ENCODE measurements around the gene CTTNBP2.

The CTTNBP2 gene

DNA sequence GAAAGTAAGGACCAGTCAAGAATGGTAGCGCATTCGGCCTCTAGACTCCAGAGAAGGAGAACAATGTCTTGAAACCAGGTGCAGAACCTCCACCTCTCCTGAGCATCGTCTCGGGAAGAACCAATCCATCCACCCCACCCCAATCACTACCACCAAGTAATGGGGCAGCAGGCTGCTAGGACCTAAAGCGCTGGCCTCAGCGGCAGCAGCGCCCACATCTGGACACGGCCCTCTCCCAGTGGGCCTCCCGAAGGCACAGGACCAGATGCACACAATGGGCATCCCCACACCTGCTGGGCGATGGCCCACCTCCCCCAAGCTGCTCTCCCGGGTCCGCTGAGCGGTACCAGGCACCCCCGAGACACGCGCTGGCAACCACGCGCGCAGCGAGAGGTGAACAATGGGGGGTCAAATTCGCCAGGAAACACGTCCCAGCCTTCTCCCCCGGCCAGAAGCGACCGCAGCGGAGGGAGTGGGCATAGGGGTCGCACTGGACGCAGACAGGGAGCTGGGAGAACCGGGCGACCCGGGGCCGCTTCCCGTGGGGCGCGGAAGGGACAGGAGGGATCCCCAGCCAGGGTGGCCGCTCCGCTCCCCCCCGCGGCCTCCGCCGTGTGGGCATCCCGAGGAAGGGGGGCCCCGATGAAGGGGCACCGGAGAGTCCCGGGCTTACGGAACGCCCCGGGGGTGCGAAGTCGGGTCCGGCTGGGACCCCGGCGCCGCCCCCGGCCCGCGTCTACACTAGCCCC lies 506 bp downstream of the CTTNBP2 start:
- no peak for DNase-seq (ENCODE audit: low read depth in 2 of 3, low spot score in 2 of 3)

DNA sequence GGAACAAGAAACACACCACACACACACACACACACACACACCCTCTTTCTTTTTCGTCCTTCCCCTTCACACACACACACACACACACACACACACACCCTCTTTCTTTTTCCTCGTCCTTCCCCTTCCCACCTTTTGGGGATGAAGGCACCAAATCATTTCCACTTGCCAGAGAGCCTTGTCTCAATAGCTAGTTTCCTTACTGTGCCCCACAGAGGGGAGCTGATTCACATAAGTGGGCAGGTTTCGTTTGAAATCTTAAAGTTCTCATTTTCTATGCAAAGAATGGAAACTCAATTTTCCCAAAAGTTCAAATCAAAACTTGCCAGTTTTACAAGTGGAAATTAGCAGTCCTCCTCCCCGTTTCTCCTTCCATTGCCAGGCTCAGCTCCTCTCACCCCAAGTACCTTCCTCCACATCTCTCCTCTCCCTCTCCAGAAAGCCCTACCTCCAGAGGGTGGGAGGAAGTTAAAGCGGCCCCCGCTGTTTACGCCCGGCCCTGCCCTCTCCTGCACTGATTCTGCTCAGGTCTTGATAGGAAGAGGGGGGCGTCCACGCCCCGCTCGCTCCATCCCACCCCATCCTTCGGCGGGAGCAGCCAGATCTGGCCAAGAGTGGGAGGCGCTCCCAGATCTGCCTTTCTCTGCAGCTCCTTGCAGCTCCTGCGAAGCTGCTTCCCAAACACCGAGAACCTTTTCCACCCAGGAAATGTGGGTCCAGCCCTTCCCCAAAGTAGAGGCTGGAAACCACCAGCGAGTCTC lies 1.3 kb downstream of the CTTNBP2 start:
- no peak for DNase-seq (ENCODE audit: low read depth in 2 of 3, low spot score in 2 of 3)

DNA sequence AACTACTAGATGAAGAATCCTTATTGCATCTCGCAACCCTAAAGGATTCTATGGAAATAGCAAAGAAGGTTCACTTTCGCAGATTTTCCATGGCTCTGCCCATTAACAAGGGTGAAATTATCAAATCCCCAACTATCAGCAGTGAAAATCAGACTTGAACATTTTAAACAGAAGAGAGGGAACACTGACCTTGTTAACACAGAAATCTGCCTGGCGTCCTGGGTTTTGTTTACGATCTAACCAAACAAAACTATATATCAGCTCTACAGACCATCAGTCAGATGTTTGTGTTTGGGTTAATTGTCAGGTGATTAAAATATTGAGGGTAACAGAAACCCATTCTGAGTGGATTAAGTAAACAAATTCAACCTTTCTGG lies 1.9 kb downstream of the CTTNBP2 start:
- no peak for DNase-seq (ENCODE audit: low read depth in 2 of 3, low spot score in 2 of 3)

DNA sequence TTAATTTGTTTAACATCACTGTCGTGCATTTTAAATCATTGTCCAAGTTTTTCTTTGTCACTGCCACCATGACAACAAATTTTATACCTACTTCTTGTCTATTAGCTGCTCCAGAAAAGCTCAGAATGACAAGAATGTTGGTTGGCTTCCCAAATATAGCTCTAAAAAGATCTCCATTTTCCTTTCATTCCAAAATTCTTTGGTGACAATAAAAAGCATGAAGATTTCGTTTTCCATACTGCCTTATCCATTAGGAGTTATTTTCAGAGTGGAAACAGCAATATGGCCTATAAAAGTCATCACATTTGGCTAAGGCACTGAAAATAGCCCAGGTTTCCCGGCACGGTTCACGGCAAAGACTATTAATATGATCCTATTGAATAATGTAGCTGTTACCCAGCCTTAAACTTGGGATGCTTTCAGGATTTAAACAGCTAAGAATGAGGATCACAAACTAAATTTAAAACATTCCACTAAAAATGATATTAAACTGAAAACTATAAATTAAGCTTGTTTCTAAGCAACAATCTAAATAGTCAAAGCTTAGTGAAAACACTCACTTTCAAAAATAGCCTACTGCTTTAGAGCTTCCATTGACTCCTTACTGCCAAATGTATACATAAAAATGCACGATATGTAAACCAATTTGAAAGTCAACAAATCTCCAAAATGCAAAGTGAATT lies 2.7 kb downstream of the CTTNBP2 start:
- no peak for DNase-seq (ENCODE audit: low read depth in 2 of 3, low spot score in 2 of 3)

DNA sequence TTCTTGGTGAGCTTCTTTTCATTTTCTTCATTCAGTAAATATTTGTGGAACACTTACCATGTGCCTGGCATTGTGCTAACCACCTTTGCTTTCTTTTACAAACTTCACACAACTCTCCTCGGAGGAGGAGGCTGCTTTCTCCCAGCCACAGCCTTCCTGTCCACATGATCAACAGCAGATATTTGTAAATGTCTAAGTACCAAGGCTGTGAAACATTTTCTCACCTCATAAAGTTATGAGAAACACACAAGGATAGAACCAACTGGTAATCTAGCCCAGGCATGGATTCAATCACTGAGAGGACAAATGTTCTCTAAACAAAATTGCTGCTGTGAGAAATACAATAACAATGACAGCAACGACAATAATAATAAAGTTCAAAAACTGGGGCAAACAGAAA lies 3.9 kb downstream of the CTTNBP2 start:
- no peak for DNase-seq (ENCODE audit: low read depth in 2 of 3, low spot score in 2 of 3)

DNA sequence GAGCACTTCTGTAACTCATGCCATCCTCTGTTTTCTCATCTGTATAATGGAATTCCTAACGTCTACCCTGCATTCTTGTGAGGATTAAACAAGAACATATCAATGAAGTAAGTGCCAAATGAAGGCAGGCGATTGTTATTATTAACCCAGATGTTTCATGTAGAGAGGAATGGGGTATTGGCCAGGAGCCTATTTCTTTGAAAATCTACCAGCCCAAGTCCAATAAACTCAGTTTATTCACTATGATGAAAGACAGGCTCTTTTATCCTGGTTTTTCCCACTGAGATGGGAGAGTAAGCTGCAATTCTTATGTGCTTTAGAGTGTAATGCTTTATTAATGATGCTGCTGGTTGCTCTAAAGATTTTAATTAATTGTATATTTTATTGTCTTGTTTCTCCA lies 9.6 kb downstream of the CTTNBP2 start:
- DNase-seq (ENCODE audit: low read depth in 2 of 3, low spot score in 2 of 3) = no peak

DNA sequence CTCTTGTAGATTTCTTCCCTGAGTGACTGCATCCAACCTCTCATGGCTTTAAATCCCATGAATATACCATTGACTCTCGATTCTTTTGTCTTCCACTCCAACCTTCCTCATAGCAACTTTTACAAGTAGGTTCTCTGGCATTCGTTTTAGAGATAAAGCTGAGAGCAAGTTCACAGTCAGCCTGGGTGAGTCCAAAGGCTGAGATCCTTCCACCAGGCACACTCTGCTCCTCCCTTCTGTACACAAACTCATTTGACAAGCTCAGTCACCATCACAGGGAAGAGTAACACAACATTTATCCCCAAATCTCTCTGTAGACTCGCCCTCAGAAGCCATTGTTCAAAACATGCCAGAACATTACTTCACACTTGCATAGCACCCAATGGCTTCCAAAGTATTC lies 10.9 kb downstream of the CTTNBP2 start:
- DNase-seq (ENCODE audit: low read depth in 2 of 3, low spot score in 2 of 3) = no peak

DNA sequence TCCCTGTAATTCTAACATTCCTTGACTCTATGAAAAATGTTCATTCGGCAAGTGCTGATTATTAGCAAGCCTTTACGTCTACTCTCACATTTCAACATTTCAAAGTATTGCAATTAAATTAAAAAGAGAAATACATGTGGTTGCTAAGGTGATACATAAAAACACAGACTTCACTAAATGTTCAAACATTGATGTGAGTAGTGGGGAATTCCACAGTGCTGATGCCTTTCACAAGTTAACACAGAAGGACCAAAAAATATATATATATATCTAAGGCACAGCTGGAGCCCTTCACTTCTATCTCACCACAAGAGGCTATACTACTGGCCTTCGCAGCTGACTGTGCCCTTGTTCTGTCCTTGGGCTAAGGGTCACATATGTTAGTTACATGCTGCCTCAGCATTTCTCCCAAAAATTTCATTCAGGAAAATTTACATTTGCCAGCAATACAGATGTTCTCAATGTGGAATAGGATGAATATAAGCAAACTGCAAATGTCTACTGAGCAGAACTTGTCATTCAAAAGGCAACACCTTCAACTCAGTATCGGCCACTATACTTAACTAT lies 13.9 kb downstream of the CTTNBP2 start:
- DNase-seq (ENCODE audit: low read depth in 2 of 3, low spot score in 2 of 3) = no peak

DNA sequence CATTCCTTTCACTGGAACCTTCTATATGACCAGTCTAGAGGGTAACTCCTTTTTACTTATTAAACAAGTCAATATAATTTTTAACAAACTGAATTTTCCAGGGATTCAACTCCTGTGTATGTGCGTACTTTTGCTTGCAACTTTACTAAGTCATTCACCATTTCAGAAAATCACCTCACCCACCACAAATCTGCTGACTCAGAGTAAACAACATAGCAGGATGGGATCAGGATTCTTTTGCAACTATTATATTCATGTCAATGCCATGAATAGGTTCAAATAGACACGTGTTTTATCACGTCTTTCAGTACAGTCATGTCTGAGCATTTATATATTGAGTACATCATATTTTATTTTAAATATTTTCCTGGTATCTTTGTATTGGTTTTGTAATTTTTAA lies 14.5 kb downstream of the CTTNBP2 start:
- DNase-seq (ENCODE audit: low read depth in 2 of 3, low spot score in 2 of 3) = no peak

DNA sequence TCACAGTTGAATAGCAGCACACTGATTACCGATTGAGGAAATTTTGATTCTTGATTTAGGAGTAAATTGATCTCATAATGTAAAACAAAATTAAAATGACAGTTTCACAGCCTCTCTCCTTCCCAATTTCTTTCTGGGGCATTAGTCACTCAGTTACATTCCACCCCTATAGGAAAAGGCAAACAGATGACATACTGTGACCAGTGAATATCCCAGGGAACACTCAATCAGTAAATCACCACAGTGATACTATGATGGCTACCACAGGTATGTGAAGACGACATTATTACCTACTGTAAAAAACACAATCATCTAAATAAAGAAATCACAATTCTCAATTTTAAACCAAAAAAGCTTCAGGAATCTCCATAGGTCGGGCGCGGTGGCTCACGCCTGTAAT lies 15.5 kb downstream of the CTTNBP2 start:
- no peak for DNase-seq (ENCODE audit: low read depth in 2 of 3, low spot score in 2 of 3)

DNA sequence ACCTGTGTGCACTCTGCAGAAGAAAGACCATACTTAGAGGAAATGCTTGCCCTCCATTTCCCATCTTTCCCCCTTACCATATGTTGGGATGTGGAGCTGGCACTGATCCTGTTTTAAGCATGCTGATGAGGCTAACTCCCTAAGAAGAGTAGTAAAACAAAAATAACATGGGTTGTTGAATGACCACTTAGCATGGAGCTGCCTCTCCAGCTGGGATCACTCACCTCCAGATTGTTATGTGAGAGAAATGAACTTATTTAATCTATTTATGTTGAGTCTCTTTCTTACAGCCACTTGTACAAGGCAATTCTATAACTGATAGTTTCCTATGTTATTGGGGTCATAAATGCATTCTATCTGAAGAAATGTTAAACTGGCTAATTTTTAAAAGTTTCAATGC lies 17.0 kb downstream of the CTTNBP2 start:
- no peak for DNase-seq (ENCODE audit: low read depth in 2 of 3, low spot score in 2 of 3)

DNA sequence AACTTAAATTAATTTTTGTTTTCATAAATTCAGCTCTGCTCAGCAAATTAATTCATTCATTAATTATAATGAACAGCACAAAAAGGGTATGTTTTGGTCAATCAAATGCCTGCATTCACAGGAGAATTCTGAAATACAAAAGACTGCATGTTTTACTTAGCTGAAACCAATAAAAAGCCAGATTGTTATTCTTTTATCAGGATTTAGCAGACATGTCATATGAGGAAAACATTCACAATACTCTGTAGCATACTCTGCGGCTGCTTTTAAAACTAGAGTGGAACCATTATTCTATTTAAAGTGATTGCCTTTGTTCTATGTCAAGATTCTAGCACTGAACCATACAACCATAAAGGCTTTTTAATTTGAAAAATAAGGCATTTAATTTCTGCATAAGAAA lies 19.1 kb downstream of the CTTNBP2 start:
- no peak for DNase-seq (ENCODE audit: low read depth in 2 of 3, low spot score in 2 of 3)

DNA sequence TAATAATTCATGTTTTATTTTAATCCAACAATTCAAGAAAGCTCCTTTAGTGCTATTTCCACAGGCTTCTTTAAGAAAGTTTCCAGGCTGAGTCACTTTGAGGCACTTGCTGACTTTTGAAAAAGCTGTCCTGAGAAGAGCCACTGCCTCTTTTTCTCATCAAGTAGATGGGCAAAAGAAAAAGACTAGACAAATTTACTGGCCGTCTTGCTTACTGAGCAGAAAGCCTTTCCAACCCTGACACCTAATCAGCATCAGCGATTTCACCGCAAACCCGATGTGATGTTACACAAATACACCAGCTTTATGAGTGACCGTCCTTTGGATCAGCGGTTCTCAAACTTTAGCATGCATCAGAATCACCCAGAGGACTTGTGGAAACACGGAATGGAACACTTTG lies 24.3 kb downstream of the CTTNBP2 start:
- no peak for DNase-seq (ENCODE audit: low read depth in 2 of 3, low spot score in 2 of 3)

DNA sequence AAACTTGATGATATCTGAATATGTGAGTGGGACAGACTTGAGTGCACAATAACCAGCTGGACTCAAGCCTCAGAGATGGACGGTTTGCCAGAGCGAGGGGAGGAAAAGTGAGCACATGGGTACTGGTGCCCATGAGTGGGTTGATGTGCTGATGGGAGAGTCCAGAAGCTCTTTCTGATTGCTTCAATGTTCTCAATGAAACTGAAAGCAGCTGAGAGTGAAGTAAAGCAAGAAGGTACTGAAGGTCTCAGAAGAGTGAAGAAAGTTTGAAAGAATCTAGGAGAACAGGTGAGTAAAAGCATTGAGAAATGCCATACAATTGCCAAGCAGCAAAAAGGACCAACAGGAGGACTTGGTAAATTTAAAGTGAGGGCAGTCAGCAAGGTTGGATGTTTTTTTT lies 28.6 kb downstream of the CTTNBP2 start:
- no peak for DNase-seq (ENCODE audit: low read depth in 2 of 3, low spot score in 2 of 3)

DNA sequence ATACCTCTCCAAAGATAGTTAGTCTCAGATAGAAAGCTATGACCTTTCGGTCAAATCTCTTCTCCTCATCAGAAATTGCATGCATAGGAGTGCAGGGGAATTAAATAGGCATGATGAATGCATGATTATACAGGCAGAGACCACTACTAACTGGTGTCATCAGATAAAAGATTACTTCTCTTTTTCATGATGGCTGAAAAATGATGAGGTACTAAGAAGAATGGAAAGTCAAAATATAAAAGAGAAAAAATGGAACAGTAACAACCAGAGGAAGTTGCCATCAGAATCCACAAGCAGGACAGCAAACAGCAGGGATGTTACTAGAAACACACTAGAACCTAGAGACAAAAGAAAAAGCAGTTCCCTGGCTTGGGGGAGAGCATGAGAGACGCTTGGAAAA lies 31.6 kb downstream of the CTTNBP2 start:
- DNase-seq (ENCODE audit: low read depth in 2 of 3, low spot score in 2 of 3) = no peak

DNA sequence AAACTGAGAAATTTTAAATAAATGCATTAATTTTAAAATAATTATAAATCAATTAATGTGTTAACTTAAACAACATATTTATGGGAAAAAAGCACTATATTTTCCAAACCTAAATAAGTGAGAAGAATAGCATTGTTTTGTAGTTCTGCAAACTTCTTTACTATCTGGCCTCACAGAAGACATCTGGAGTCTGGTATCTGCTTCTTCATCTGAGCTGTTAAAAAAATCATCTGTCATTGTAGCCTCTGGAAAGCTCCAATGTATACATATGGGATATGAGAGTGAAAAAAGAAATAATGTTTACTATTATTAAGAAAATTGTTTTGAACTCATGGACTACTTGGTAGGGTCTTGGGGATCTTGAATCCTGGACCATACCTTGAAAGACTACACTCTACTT lies 32.2 kb downstream of the CTTNBP2 start:
- no peak for DNase-seq (ENCODE audit: low read depth in 2 of 3, low spot score in 2 of 3)

DNA sequence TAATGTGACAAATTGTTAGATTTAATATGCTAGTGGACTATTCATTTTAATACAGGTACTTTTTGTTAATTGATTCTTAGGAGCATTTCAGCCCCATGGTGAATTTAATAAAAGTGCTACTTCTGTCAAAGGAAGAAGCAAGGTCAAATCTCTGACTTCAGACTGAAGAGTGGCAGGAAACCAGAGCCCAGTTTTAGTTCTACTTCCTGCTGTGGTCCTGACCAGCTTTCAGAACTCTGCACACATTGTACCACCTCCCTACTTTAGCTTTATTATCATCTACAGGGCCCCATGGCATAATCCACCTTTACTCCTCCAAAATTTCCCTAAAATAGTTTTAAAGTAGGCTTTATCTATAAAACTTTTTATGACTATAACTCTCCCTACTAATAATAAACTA lies 33.7 kb downstream of the CTTNBP2 start:
- DNase-seq (ENCODE audit: low read depth in 2 of 3, low spot score in 2 of 3) = no peak

DNA sequence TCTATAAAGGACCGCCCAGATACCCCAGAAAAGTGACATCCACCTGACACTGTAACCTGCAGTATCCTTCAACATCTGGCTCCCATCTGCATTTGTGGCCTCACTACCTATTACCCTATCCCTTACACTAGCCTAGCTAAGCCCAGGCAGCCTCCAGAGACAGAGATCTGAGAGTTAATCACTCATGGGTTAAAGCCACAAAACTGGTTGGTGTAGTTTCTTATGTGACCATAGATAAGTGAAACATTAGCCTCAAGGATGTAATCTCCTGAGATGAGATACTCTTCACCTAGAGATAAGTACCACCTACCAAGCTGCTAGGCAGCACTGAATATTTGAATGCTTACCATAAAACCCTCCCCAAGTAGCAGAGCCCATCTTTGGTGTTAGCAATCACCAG lies 35.4 kb downstream of the CTTNBP2 start:
- DNase-seq (ENCODE audit: low read depth in 2 of 3, low spot score in 2 of 3) = no peak

DNA sequence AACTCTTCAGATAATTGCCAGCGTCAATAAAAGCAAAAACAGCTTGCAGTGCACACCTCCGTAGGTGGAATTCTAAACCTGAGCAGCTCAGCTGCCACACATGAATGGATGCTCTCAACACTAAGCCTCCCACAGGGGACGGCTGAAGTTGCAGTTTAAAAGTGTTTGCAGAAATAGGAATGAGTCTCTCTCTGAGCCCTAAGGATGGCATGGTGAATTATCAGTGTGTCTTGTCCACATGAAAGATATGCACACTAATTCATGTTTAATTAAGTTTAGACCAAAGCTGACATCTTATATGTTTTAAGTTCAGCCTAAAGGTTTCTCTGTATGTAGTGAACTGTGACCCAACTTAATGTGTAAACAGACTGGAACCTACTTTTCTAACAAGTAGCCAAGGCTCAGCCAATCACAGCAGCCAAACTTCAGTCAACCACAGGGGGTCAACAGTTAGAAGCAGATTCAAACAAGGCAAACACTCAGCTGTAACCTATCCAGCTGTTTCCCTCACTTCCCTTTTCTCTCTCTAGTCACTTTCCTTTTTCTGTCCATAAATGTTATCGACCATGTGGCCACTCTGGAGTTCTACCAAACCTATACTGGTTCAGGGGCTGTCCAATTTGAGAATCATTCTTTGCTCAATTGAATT lies 38.1 kb downstream of the CTTNBP2 start:
- DNase-seq (ENCODE audit: low read depth in 2 of 3, low spot score in 2 of 3) = no peak

DNA sequence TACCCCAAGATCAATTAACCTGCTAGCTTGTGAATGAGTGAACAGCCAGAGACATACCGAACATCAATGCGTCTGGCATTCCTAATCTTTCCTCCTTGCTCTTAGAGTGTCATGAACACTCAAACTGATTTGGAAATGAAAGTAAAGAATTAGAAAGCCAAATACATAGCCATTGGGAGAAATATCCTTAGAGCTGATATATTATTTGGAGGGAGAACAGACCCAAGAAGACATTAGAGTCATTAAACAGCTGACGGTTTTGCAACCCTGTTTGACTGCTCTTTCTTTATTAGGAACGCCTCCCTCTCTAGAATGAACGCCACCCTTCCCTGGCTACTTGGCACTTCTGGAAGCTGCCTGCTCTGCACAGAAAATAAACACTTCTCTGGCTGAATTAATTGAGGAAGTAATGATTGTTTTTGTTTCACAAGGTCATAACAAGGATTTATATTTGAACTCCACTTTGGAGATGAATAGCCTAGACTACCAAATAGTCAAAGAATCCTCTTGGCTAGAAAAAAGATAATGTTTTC lies 42.8 kb downstream of the CTTNBP2 start:
- no peak for DNase-seq (ENCODE audit: low read depth in 2 of 3, low spot score in 2 of 3)

DNA sequence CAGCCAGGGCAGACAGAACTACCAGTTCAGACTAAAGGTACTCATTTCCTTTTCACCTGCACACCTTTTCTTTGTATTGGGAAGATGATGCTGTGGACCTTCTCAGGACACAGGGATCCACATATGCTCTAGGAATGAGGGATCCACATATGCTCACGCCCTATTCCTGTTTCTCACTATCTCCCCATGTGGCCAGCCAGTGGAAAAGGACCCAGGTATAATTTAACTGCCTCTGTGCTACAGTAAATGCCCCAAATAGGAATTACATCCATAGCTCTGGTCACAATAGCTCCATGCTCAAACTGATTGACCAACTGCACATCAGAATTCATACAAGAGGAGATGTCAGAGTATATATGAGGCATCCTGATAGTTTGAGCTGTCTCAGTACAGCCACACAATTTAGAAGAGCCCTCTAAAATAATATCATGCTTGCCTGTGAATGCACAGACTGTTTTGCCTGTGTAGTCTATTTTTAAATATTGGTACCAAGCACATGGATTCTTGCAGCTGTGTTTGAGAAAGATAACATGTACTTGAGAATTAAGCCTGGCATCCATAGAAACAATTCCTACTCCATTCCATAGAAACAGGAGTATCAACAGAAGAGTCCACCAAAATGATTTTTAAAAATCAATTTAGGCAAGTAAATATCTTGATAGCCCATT lies 43.7 kb downstream of the CTTNBP2 start:
- DNase-seq (ENCODE audit: low read depth in 2 of 3, low spot score in 2 of 3) = no peak

All from activated CD8-positive, alpha-beta memory T cell treated with anti-CD3 and anti-CD28 coated beads for 48 hours (primary cell).